Measurements from ENCODE around the gene ADH1B. TPM values are rescaled to one million over a fixed set of nuclear protein-coding genes. Genes with fewer than 3 reads are reported as not detected.

The ADH1B gene
- total and polyA plus RNA-seq, 2 of the 4 experiments (the other 2 are of a cell fraction) = 0.36 to 0.46 TPM

DNA sequence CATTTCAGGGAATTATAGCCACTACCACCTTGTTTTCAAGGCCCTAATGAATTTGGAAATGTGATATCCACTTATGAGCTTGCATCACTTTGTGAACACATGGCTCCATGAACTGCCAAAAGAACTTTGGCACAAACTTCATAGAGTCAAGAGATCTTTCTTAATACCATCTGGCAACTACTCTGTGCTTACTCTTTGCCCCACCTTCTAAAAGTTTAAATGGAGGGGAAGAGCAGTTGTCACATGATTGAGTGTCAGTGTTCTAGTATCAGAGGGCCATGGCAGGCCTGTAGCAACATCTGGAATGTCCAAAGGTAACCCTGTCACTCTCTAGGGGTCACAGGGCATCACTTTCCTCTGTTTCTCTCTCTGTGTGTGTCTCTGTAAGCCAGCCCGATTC, 2.6 kb upstream of the ADH1B start:
- H3K56ac ChIP-seq (ENCODE audit: extremely low read depth, insufficient read depth, low read length) = no peak overlapping the region
- intact Hi-C loops (cut with micrococcal nuclease) (loop anchor here (2.0 kb wide), 1 partner anchor 79 kb away; no protein-coding TSS in a partner anchor), in situ Hi-C loops (cut with MboI; ENCODE audit: low sequenced_read_pairs) (no loop called here), dilution Hi-C loops (cut with HindIII; ENCODE audit: low sequenced_read_pairs, unreplicated experiment) (no loop called here)
- H4K5ac ChIP-seq (ENCODE audit: low read depth, low read length) = peak overlapping the region; percentile 99
- ChIA-PET POLR2A (ENCODE audit: unreplicated experiment) (interaction anchor here (0.6 kb wide), 1 partner anchor 213 kb away, joined by 4 read pairs; no protein-coding TSS in a partner anchor), CTCF (no interaction called here)
- peak overlapping the region; percentile 13; the same call in 1 of the 2 replicates for H4K91ac ChIP-seq (ENCODE audit: insufficient read depth, low read depth, low read length)
- H3K9me3 ChIP-seq (ENCODE audit: control insufficient read depth, insufficient read depth, low read length) = peaks cover 8% of the 10 kb centered on the region; the same call in 1 of the 2 replicates
- H4K8ac ChIP-seq (ENCODE audit: low read depth in 2 of 2, low read length in 2 of 2) = peak overlapping the region; percentile 12 to 16; a peak in 2 of 4 replicates
- no peaks in the 10 kb centered on the region for H3K9me1 ChIP-seq (ENCODE audit: insufficient read depth, low read length)
- no peaks in the 10 kb centered on the region for H3K36me3 ChIP-seq (ENCODE audit: control insufficient read depth, insufficient read depth, low read length)
- peak overlapping the region; percentile 77; the same call in 1 of the 2 replicates for H3K4ac ChIP-seq (ENCODE audit: low read depth, low read length)
- no peaks in the 10 kb centered on the region for H3K27me3 ChIP-seq (ENCODE audit: control insufficient read depth, insufficient read depth, low read length)
- H3K79me1 ChIP-seq (ENCODE audit: low read depth in 1 of 2, low read length in 2 of 2) = no peaks in the 10 kb centered on the region
- peaks cover 9% of the 10 kb centered on the region; the same call in 1 of the 2 replicates for H3K4me1 ChIP-seq (ENCODE audit: control insufficient read depth, insufficient read depth, low read length)
- ATAC-seq (ENCODE audit: low read depth) (peak; percentile 15; the same call in 1 of the 2 replicates), DNase-seq (peak; percentile 46)
- no peak overlapping the region; the same call in 1 of the 2 replicates for H3K9ac ChIP-seq (ENCODE audit: low read depth, low read length)
- H3K14ac ChIP-seq (replicated peaks; ENCODE audit: low read depth, low read length) = 0 out of 2 replicates have a peak overlapping the region, but pooled peaks have one; percentile 66
- WGBS, 2 experiments (ENCODE audit: extremely low coverage in 2 of 2, insufficient read length in 1 of 2) = no CpG with 5 or more reads among the region's 1 CpG
- BruUV-seq (replicated peaks) = no TSS peak
- peak overlapping the region; percentile 46 for H2BK5ac ChIP-seq (ENCODE audit: low read depth, low read length, poor library complexity, severe bottlenecking)
- no peak overlapping the region for H2AFZ ChIP-seq (replicated peaks; ENCODE audit: low read length, poor library complexity)
- no peak for TF ChIP-seq FOS (IDR thresholded peaks at IDR 0.05; ENCODE audit: low read depth, low read length)
- TF ChIP-seq RCOR1 (IDR thresholded peaks at IDR 0.05; ENCODE audit: insufficient replicate concordance, low read length) = no peak
- no peak for TF ChIP-seq MXI1 (IDR thresholded peaks at IDR 0.05; ENCODE audit: borderline replicate concordance, low read depth, low read length)
- no peak for TF ChIP-seq SMC3 (IDR thresholded peaks at IDR 0.05; ENCODE audit: low read depth, low read length)
- TF ChIP-seq, protein P1, sequence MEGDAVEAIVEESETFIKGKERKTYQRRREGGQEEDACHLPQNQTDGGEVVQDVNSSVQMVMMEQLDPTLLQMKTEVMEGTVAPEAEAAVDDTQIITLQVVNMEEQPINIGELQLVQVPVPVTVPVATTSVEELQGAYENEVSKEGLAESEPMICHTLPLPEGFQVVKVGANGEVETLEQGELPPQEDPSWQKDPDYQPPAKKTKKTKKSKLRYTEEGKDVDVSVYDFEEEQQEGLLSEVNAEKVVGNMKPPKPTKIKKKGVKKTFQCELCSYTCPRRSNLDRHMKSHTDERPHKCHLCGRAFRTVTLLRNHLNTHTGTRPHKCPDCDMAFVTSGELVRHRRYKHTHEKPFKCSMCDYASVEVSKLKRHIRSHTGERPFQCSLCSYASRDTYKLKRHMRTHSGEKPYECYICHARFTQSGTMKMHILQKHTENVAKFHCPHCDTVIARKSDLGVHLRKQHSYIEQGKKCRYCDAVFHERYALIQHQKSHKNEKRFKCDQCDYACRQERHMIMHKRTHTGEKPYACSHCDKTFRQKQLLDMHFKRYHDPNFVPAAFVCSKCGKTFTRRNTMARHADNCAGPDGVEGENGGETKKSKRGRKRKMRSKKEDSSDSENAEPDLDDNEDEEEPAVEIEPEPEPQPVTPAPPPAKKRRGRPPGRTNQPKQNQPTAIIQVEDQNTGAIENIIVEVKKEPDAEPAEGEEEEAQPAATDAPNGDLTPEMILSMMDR (conservative IDR thresholded peaks at IDR 0.05; ENCODE audit: low read depth, low read length) = no peak
- no peak for TF ChIP-seq MAZ (IDR thresholded peaks at IDR 0.05; ENCODE audit: borderline replicate concordance, low read depth, low read length)
- TF ChIP-seq NFE2L2 (IDR thresholded peaks at IDR 0.05; ENCODE audit: low read depth, low read length) = no peak
- TF ChIP-seq BHLHE40 (IDR thresholded peaks at IDR 0.05; ENCODE audit: low read depth, low read length) = no peak
- no peak overlapping the region for H2AK5ac ChIP-seq (ENCODE audit: low read depth, low read length)
- H3K4me3 ChIP-seq (ENCODE audit: insufficient read depth, low read depth, low read length) = no peak overlapping the region
- 0 out of 2 replicates have a peak overlapping the region, but pooled peaks have one; percentile 35 for H3K23ac ChIP-seq (ENCODE audit: low read depth, low read length)
- peak overlapping the region; percentile 85; the same call in 1 of the 2 replicates for H2BK120ac ChIP-seq (ENCODE audit: low read depth, low read length)
- peak overlapping the region; percentile 75; the same call in 1 of the 2 replicates for H2BK20ac ChIP-seq (ENCODE audit: low read depth, low read length)
- H3K4me2 ChIP-seq (ENCODE audit: low read depth, low read length) = no peak overlapping the region
- H4K20me1 ChIP-seq (ENCODE audit: insufficient read depth, low read length) = no peaks in the 10 kb centered on the region
- peak overlapping the region; percentile 93; the same call in 1 of the 2 replicates for H3K27ac ChIP-seq (ENCODE audit: insufficient read depth, low read length)
- no peak overlapping the region for H2AK9ac ChIP-seq (replicated peaks; ENCODE audit: low read depth, low read length, poor library complexity)
- H3K18ac ChIP-seq (ENCODE audit: low read depth, low read length) = peak overlapping the region; percentile 98
- H2BK15ac ChIP-seq (ENCODE audit: low read depth, low read length) = peak overlapping the region; percentile 20; the same call in 2 of the 3 replicates
